B cell (primary cell): ENCODE data around the gene SLC15A3. TPM values are rescaled to one million over a fixed set of nuclear protein-coding genes. Genes with fewer than 3 reads are reported as not detected.
A peak's percentile ranks its signal among the peaks of the same experiment; 100 is the strongest.

ENCODE experiments used
- ATAC-seq: fragments of 200-7000 bp; cut with Tn5 transposase; one replicate; pipeline ENCODE4 v1.10.0; 2021; ENCODE audit warnings: low read depth, mild to moderate bottlenecking, moderate number of reproducible peaks, moderate library complexity
- CTCF ChIA-PET: fragments of 350-600 bp; sonication (Branson Sonifier 250); formaldehyde crosslinking; loops from one replicate; lab custom pipeline; 2021; ENCODE audit warnings: antibody characterized with exemption, inconsistent platforms; lab: Charles Lee
- POLR2A ChIA-PET: fragments of 350-600 bp; sonication (Branson Sonifier 250); formaldehyde crosslinking; loops from one replicate; lab custom pipeline; 2021; ENCODE audit warnings: antibody characterized with exemption; lab: Charles Lee
- DNase-seq: peaks from one replicate; pipeline ENCODE4 v3.0.0; 2013
- H2AFZ ChIP-seq: 2 replicates; pipeline ENCODE4 v1.6.1; 2012; ENCODE audit warnings: mild to moderate bottlenecking, low read depth, low read length; ENCODE audit not compliant: insufficient read depth, poor library complexity, severe bottlenecking
- H3K27ac ChIP-seq, 2 donors: 1 replicate in 1 of 2; 2 replicates in 1 of 2; pipeline ENCODE4 v1.5.1; 2012 to 2013; ENCODE audit warnings: low read length in 2 of 2, mild to moderate bottlenecking in 2 of 2, moderate library complexity in 1 of 2
- H3K27me3 ChIP-seq, 4 experiments: fragments of 200-600 bp in 1 of 4; sonication (generic) in 1 of 4; replicated peaks in 1 of 4; 1 replicate in 2 of 4; 2 replicates in 2 of 4; pipeline versions ENCODE4 v1.6.1 to v1.7.0; 2013 to 2016; ENCODE audit warnings: low read length in 3 of 4, mild to moderate bottlenecking in 2 of 4, mixed read lengths in 1 of 4, moderate library complexity in 1 of 4; ENCODE audit not compliant: insufficient read depth in 4 of 4, control insufficient read depth in 3 of 4; ENCODE audit errors: control extremely low read depth in 1 of 4
- H3K36me3 ChIP-seq, 2 experiments: replicated peaks in 1 of 2; 1 replicate in 1 of 2; 2 replicates in 1 of 2; pipeline versions ENCODE4 v1.6.1 to v1.7.1; 2013; ENCODE audit warnings: low read length in 1 of 2; ENCODE audit not compliant: insufficient read depth in 2 of 2, control insufficient read depth in 1 of 2; ENCODE audit errors: control extremely low read depth in 1 of 2, extremely low read depth in 1 of 2
- H3K4me1 ChIP-seq, 2 donors: fragments of 200-600 bp in 1 of 2; sonication (generic) in 1 of 2; 1 replicate in 1 of 2; 2 replicates in 1 of 2; pipeline versions ENCODE4 v1.5.1 to v1.6.1; 2013 to 2017; ENCODE audit warnings: low read length in 2 of 2; ENCODE audit not compliant: control insufficient read depth in 2 of 2, insufficient read depth in 2 of 2
- H3K4me2 ChIP-seq: replicated peaks from 2 replicates; pipeline ENCODE3; 2012; ENCODE audit warnings: mild to moderate bottlenecking, low read depth, low read length; ENCODE audit not compliant: poor library complexity, severe bottlenecking
- H3K4me3 ChIP-seq, 5 experiments: fragments of 200-600 bp in 1 of 5; sonication (generic) in 1 of 5; 1 replicate in 3 of 5; 2 replicates in 2 of 5; pipeline versions ENCODE4 v1.5.1 to v1.7.0; 2011 to 2016; ENCODE audit warnings: low read length in 4 of 5, mild to moderate bottlenecking in 4 of 5, low read depth in 2 of 5, control low read depth in 1 of 5, moderate library complexity in 1 of 5; ENCODE audit not compliant: insufficient read depth in 1 of 5; ENCODE audit errors: control extremely low read depth in 1 of 5, extremely low read depth in 1 of 5
- H3K79me2 ChIP-seq: fragments of 200-600 bp; sonication (generic); one replicate; pipeline ENCODE4 v1.6.0; 2016; ENCODE audit warnings: low read length; ENCODE audit not compliant: control insufficient read depth, insufficient read depth
- H3K9ac ChIP-seq: fragments of 200-600 bp; sonication (generic); 2 replicates; pipeline ENCODE4 v1.6.1; 2017; ENCODE audit warnings: mild to moderate bottlenecking, low read length, moderate library complexity
- H3K9me3 ChIP-seq, 3 donors: one replicate each; pipeline versions ENCODE4 v1.6.1 to v1.7.1; 2013; ENCODE audit warnings: low read length in 2 of 3; ENCODE audit not compliant: control insufficient read depth in 2 of 3, insufficient read depth in 1 of 3; ENCODE audit errors: control extremely low read depth in 1 of 3
- H4K20me1 ChIP-seq: 2 replicates; pipeline ENCODE4 v1.6.0; 2012; ENCODE audit warnings: mild to moderate bottlenecking, low read length; ENCODE audit not compliant: insufficient read depth, control insufficient read depth, poor library complexity, severe bottlenecking
- H3K27ac Mint-ChIP-seq: one replicate; pipeline ENCODE4 v1.8.0; 2021; ENCODE audit warnings: mixed read lengths
- H3K27me3 Mint-ChIP-seq: one replicate; pipeline ENCODE4 v1.8.0; 2021; ENCODE audit warnings: mixed read lengths
- H3K4me1 Mint-ChIP-seq: one replicate; pipeline ENCODE4 v1.8.0; 2021; ENCODE audit warnings: mixed read lengths
- H3K4me3 Mint-ChIP-seq: one replicate; pipeline ENCODE4 v1.8.0; 2021; ENCODE audit warnings: mixed read lengths
- H3K9me3 Mint-ChIP-seq: one replicate; pipeline ENCODE4 v1.8.0; 2022; ENCODE audit warnings: mixed read lengths; ENCODE audit not compliant: insufficient read depth
- EZH2 ChIP-seq: IDR thresholded peaks from 2 replicates; pipeline ENCODE4 v1.6.1; 2012; ENCODE audit warnings: borderline replicate concordance, low read depth, mild to moderate bottlenecking, moderate library complexity, low read length; ENCODE audit not compliant: insufficient read depth, poor library complexity, severe bottlenecking
- WGBS: methylation state at CpG from one replicate; pipeline ENCODE4 v1.1.5; 2013; ENCODE audit warnings: missing lambda C conversion rate; ENCODE audit not compliant: insufficient coverage; 5-methylcytosine and 5-hydroxymethylcytosine counted together
- intact Hi-C: fragments of 100-400 bp; cut with micrococcal nuclease; formaldehyde crosslinking; loops from one replicate; pipeline ENCODE4 v1.10.0; 2022
- polyA plus RNA-seq: library from polyadenylated mRNA; depleted of rRNA; stranded (reverse); fragments of >200 nt; gene quantifications from 2 replicates; pipeline ENCODE4 v1.2.3, GENCODE V29; 2012
- total RNA-seq, 2 donors: library from RNA; stranded (reverse); fragments of 120-200 nt in 1 of 2; gene quantifications; 1 replicate in 1 of 2; 2 replicates in 1 of 2; pipeline versions ENCODE4 v1.2.3 to v1.2.4, GENCODE V29; 2013 to 2022
- TF ChIP-seq, protein P1 (sequence below): fragments of 200-600 bp; IDR thresholded peaks from one replicate; pipeline ENCODE4 v1.8.0; 2022; ENCODE audit warnings: antibody characterized with exemption, mild to moderate bottlenecking

SLC15A3 gene
- total and polyA plus RNA-seq, 2 donors (not counting 1 experiment from before 2014, with no cell fraction given) = 61.5 to 91.4 TPM

- ChIA-PET POLR2A (interaction anchor here (2.2 to 11.4 kb wide), 2 partner anchors 17 to 19 kb away, joined by 14 to 96 read pairs; partner anchors contain the start of genes SLC15A3 and TMEM109), CTCF (interaction anchor here (2.9 to 5.7 kb wide), 3 partner anchors 12 to 33 kb away, joined by 10 to 55 read pairs (median 12); partner anchors contain the start of gene TMEM109)
- Histone ChIP-seq H3K4me1 (peaks cover 26 to 44% of the 10 kb centered on the region in 2 donors), H2AFZ (no peak overlapping the region), H4K20me1 (no peaks in the 10 kb centered on the region), H3K4me2 (no peak overlapping the region), H3K79me2 (no peaks in the 10 kb centered on the region), H3K4me3 (no peak overlapping the region), H3K36me3 (peaks cover 0 to 8% of the 10 kb centered on the region in 2 experiments), H3K9me3 (no peaks in the 10 kb centered on the region), H3K27me3 (no peaks in the 10 kb centered on the region), H3K27ac (peak overlapping the region in 1 of 2 donors; percentile 7), H3K9ac (no peak overlapping the region)
- Mint-ChIP-seq H3K4me3 (no peak overlapping the region), H3K27ac (peak overlapping the region; percentile 91), H3K4me1 (peaks cover 46% of the 10 kb centered on the region), H3K9me3 (no peaks in the 10 kb centered on the region), H3K27me3 (no peaks in the 10 kb centered on the region)
- 91% methylated on average over 34 of the region's 37 CpGs for WGBS
- TF ChIP-seq, protein P1, sequence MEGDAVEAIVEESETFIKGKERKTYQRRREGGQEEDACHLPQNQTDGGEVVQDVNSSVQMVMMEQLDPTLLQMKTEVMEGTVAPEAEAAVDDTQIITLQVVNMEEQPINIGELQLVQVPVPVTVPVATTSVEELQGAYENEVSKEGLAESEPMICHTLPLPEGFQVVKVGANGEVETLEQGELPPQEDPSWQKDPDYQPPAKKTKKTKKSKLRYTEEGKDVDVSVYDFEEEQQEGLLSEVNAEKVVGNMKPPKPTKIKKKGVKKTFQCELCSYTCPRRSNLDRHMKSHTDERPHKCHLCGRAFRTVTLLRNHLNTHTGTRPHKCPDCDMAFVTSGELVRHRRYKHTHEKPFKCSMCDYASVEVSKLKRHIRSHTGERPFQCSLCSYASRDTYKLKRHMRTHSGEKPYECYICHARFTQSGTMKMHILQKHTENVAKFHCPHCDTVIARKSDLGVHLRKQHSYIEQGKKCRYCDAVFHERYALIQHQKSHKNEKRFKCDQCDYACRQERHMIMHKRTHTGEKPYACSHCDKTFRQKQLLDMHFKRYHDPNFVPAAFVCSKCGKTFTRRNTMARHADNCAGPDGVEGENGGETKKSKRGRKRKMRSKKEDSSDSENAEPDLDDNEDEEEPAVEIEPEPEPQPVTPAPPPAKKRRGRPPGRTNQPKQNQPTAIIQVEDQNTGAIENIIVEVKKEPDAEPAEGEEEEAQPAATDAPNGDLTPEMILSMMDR = no peak
- TF ChIP-seq EZH2 = no peak
- intact Hi-C loops = no loop called here
- DNase-seq (no peak), ATAC-seq (no peak)
These were observed 18.4 kb downstream of the SLC15A3 start for GRCh38 chr11:60933416-60934123.
